HCEC 1CT (cell line): ENCODE measurements around the gene KRTAP19-8.

Experiments used
- DNase-seq: peaks from one replicate; pipeline ENCODE4 v3.0.0-alpha.2; 2017

KRTAP19-8 gene

GRCh38 chr21:31038376-31038775 lies at the start of gene KRTAP19-8:
Gene KRTAP19-8 (minus strand): TSS chr21:31038476. CDS start chr21:31038443, 33 bp downstream.
- DNase-seq: no peak

- no peak for DNase-seq
Observed at GRCh38 chr21:31087639-31088473, 49.6 kb upstream of the KRTAP19-8 start.

- no peak for DNase-seq
Observed at GRCh38 chr21:31084689-31085088, 46.4 kb upstream of the KRTAP19-8 start.

- no peak for DNase-seq
Observed at GRCh38 chr21:31078796-31079195, 40.5 kb upstream of the KRTAP19-8 start.

- DNase-seq: no peak
Observed at GRCh38 chr21:31078216-31078615, 39.9 kb upstream of the KRTAP19-8 start.

- DNase-seq: no peak
Observed at GRCh38 chr21:31075848-31076247, 37.6 kb upstream of the KRTAP19-8 start.

GRCh38 chr21:31072533-31072932 lies 34.3 kb upstream of the KRTAP19-8 start:
- no peak for DNase-seq

- no peak for DNase-seq
Observed at GRCh38 chr21:31064803-31065202, 26.5 kb upstream of the KRTAP19-8 start.

GRCh38 chr21:31052489-31053142 lies 14.3 kb upstream of the KRTAP19-8 start:
- no peak for DNase-seq

- no peak for DNase-seq
Observed at GRCh38 chr21:31050577-31051157, 12.4 kb upstream of the KRTAP19-8 start.

- no peak for DNase-seq
Observed at GRCh38 chr21:31045841-31046240, 7.6 kb upstream of the KRTAP19-8 start.

GRCh38 chr21:31043471-31043870 lies 5.2 kb upstream of the KRTAP19-8 start:
- no peak for DNase-seq

- DNase-seq: no peak
Observed at GRCh38 chr21:31042080-31042464, 3.8 kb upstream of the KRTAP19-8 start.

GRCh38 chr21:31041295-31042079 lies 3.2 kb upstream of the KRTAP19-8 start:
- DNase-seq: no peak

GRCh38 chr21:31034378-31034777 lies 3.9 kb downstream of the KRTAP19-8 start:
- no peak for DNase-seq

GRCh38 chr21:31030367-31031106 lies 7.7 kb downstream of the KRTAP19-8 start:
- no peak for DNase-seq

- DNase-seq: no peak
Observed at GRCh38 chr21:31023680-31024079, 14.6 kb downstream of the KRTAP19-8 start.

- no peak for DNase-seq
Observed at GRCh38 chr21:31022306-31022705, 16.0 kb downstream of the KRTAP19-8 start.

GRCh38 chr21:31018232-31018631 lies 20.0 kb downstream of the KRTAP19-8 start:
- DNase-seq: no peak

GRCh38 chr21:31014891-31015290 lies 23.4 kb downstream of the KRTAP19-8 start:
- DNase-seq: no peak

- no peak for DNase-seq
Observed at GRCh38 chr21:31012133-31013089, 25.9 kb downstream of the KRTAP19-8 start.
